ENCODE results near the gene NARS2. TPM values are rescaled to one million over a fixed set of nuclear protein-coding genes. Genes with fewer than 3 reads are reported as not detected.

NARS2 gene
- total RNA-seq, 2 donors from 2014 or later: 10.1 to 24.7 TPM

DNA sequence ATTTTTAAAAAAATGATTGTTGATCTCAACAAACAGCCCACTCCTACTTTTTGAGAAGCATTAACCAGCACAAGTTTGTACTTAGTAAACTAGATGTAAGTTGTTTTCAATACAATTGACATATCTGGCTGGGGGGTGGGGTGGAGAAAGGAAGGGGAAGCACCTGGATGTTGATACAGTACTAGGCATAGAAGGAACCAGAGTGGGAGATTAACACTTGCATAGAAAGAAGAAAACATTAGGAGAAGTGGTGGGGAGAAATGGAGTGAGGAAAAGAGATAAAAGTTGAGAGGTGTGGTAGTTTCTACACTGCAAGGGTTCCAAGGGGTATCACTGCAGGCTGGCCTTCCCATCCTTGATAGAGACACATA lies 146.4 kb downstream of the NARS2 start:
- Histone ChIP-seq H3K4me1 (peaks cover 9% of the 10 kb centered on the region), H3K27ac (no peak overlapping the region), H3K4me3 (no peak overlapping the region), H3K36me3 (replicated peaks in 1 of 2; ENCODE audit: insufficient read depth in 1 of 2, low read depth in 2 of 2) (no peaks in the 10 kb centered on the region), H3K27me3 (no peaks in the 10 kb centered on the region), H3K9me3 (no peaks in the 10 kb centered on the region)
- intact Hi-C loops (cut with DNase I): loop anchor here (10.0 kb wide), 1 partner anchor 193 kb away; no protein-coding TSS in a partner anchor
- no peak for DNase-seq
- ATAC-seq: no peak
- no peak for TF ChIP-seq POLR2A (IDR thresholded peaks at IDR 0.05)
- TF ChIP-seq, protein P1, sequence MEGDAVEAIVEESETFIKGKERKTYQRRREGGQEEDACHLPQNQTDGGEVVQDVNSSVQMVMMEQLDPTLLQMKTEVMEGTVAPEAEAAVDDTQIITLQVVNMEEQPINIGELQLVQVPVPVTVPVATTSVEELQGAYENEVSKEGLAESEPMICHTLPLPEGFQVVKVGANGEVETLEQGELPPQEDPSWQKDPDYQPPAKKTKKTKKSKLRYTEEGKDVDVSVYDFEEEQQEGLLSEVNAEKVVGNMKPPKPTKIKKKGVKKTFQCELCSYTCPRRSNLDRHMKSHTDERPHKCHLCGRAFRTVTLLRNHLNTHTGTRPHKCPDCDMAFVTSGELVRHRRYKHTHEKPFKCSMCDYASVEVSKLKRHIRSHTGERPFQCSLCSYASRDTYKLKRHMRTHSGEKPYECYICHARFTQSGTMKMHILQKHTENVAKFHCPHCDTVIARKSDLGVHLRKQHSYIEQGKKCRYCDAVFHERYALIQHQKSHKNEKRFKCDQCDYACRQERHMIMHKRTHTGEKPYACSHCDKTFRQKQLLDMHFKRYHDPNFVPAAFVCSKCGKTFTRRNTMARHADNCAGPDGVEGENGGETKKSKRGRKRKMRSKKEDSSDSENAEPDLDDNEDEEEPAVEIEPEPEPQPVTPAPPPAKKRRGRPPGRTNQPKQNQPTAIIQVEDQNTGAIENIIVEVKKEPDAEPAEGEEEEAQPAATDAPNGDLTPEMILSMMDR (IDR thresholded peaks at IDR 0.05): no peak

DNA sequence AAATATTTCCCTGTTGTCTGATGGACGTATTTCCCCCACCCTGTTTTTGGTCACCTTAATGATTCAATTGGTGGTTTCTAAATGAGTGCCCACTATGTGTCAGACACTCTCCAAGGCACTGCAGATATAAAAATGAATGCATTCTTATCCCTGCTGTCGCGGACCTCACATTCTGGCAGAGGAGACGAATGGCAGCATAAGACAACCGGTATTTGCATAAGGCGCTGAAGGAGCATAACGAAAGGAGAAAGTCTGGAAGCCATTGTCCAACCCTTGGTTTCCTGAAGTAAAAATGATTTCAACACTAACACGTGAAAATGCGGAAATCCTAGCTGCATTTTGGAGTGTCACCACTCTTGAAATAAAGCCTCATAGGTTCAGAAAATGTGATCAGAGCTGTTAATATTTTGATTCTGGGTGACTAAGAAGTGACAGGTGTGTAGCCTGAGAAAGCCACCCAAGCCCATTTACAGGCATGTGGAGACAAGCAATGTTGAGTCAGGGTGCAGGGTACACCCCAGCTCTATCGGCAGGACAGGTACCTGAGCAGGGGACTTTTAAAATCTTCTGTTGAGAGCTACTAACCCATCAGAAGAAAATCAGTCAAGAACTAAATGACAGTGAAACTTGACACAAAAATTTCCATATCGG lies 146.9 kb downstream of the NARS2 start:
- no peaks in the 10 kb centered on the region for H3K36me3 ChIP-seq (replicated peaks in 1 of 2; ENCODE audit: insufficient read depth in 1 of 2, low read depth in 2 of 2)
- ATAC-seq: no peak
- no peak for TF ChIP-seq POLR2A (IDR thresholded peaks at IDR 0.05)
- TF ChIP-seq, protein P1 (IDR thresholded peaks at IDR 0.05): no peak
- no peak for DNase-seq
- H3K4me3 ChIP-seq: no peak overlapping the region
- 77 to 89% methylated on average over 11 of the region's 11 CpGs for WGBS, 2 donors
- H3K27ac ChIP-seq: no peak overlapping the region
- H3K4me1 ChIP-seq: peaks cover 9% of the 10 kb centered on the region
- intact Hi-C loops (cut with DNase I): loop anchor here (10.0 kb wide), 1 partner anchor 193 kb away; no protein-coding TSS in a partner anchor
- no peaks in the 10 kb centered on the region for H3K27me3 ChIP-seq
- H3K9me3 ChIP-seq: no peaks in the 10 kb centered on the region

DNA sequence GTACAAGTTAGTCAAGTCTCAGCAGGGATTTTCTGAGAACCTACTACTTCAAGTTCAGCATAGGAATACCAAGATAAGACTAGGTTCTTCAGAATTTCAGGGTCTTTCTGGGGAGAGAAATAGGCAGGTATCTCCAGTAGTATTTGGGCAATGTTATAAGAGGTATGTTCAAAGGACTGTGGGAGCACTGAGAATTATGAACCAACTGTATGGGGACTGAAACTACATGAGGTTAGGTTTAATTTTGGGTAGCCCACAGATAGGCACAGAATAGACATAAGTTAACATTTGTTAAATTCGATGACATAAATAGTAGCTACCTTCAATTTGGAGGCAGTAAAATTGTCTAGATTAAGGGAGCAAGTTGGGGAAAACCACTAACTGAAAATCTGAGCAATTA lies 147.8 kb downstream of the NARS2 start:
- H3K9me3 ChIP-seq: no peaks in the 10 kb centered on the region
- no peaks in the 10 kb centered on the region for H3K27me3 ChIP-seq
- peaks cover 9% of the 10 kb centered on the region for H3K4me1 ChIP-seq
- TF ChIP-seq, protein P1 (IDR thresholded peaks at IDR 0.05): no peak
- TF ChIP-seq POLR2A (IDR thresholded peaks at IDR 0.05): no peak
- no peak overlapping the region for H3K4me3 ChIP-seq
- no peaks in the 10 kb centered on the region for H3K36me3 ChIP-seq (replicated peaks in 1 of 2; ENCODE audit: insufficient read depth in 1 of 2, low read depth in 2 of 2)
- no peak overlapping the region for H3K27ac ChIP-seq
- ATAC-seq (no peak), DNase-seq (no peak)
- intact Hi-C loops (cut with DNase I): loop anchor here (10.0 kb wide), 1 partner anchor 192 kb away; no protein-coding TSS in a partner anchor
- 92 to 93% methylated on average over 1 of the region's 1 CpG for WGBS, 2 donors

DNA sequence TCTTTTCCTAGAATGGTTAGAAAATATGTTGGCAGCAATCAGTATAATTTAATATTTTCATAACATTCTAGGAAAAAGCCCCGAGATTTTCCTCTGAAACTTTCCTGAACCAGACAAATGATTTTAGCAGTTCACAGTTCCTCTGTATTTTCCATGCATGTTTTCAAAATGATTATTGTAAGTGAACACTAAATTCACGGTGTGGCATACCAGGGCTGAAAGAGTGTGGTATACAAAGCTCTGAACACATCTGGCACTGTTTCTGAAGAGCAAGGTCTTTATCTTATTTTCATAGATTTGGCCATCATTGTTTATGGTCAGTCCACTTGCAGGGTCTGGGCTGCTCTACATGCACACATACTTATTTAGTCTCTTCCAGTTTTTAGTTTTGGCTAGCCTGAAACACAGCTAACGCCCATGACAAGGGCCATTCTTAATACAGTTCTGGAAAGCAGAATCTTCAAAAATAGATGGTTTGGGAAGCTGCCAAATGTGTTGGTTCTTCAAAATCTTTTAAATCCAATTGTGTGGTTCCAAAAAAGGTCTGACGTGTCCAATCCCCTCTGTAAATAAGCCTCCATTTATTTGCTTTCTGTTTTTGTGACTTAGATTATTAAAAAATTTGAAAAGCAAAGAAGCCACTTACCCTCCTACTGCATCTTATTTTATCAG lies 149.1 kb downstream of the NARS2 start:
- no peaks in the 10 kb centered on the region for H3K9me3 ChIP-seq
- H3K4me3 ChIP-seq: no peak overlapping the region
- no peaks in the 10 kb centered on the region for H3K27me3 ChIP-seq
- TF ChIP-seq, protein P1 (IDR thresholded peaks at IDR 0.05): no peak
- no peak for TF ChIP-seq POLR2A (IDR thresholded peaks at IDR 0.05)
- WGBS, 2 donors: 67 to 82% methylated on average over 4 of the region's 4 CpGs
- intact Hi-C loops (cut with DNase I): loop anchor here (10.0 kb wide), 1 partner anchor 191 kb away; no protein-coding TSS in a partner anchor
- peaks cover 11% of the 10 kb centered on the region for H3K4me1 ChIP-seq
- no peak for DNase-seq
- no peak for ATAC-seq
- H3K27ac ChIP-seq: peak overlapping the region in 1 of 4 donors; percentile 57
- no peaks in the 10 kb centered on the region for H3K36me3 ChIP-seq (replicated peaks in 1 of 2; ENCODE audit: insufficient read depth in 1 of 2, low read depth in 2 of 2)
